Upper lobe of left lung (tissue), 6 donors: ENCODE results near the gene IL7R. TPM values are rescaled to one million over a fixed set of nuclear protein-coding genes. Genes with fewer than 3 reads are reported as not detected.

ENCODE experiments used
- ATAC-seq, 2 donors: fragments of 200-7000 bp; cut with Tn5 transposase; one replicate each; pipeline ENCODE4 v1.9.1; 2022; ENCODE audit warnings: mild to moderate bottlenecking in 2 of 2, moderate library complexity in 2 of 2; ENCODE audit not compliant: low FRiP score in 2 of 2
- DNase-seq, 2 donors: peaks; one replicate each; pipeline ENCODE4 v3.0.0-alpha.2; 2019 to 2020
- H3K27ac ChIP-seq, 4 donors: fragments of 200-600 bp; sonication (generic); one replicate each; pipeline ENCODE4 v1.5.1; 2016 to 2019
- H3K27me3 ChIP-seq, 4 donors: fragments of 200-600 bp; sonication (generic); one replicate each; pipeline ENCODE4 v1.5.1; 2017 to 2019
- H3K36me3 ChIP-seq, 4 donors: fragments of 200-600 bp; sonication (generic); one replicate each; pipeline ENCODE4 v1.5.1; 2016 to 2019
- H3K4me1 ChIP-seq, 4 donors: fragments of 200-600 bp; sonication (generic); one replicate each; pipeline ENCODE4 v1.5.1; 2018 to 2019
- H3K4me3 ChIP-seq, 4 donors: fragments of 200-600 bp; sonication (generic); one replicate each; pipeline ENCODE4 v1.5.1; 2017 to 2019; ENCODE audit warnings: mild to moderate bottlenecking in 2 of 4, moderate library complexity in 1 of 4
- H3K9me3 ChIP-seq, 4 donors: fragments of 200-600 bp; sonication (generic); one replicate each; pipeline ENCODE4 v1.5.1; 2018 to 2019
- CTCF ChIP-seq, 6 experiments: fragments of 450-650 bp in 4 of 6; fragments of 200-600 bp in 2 of 6; sonication (generic) in 2 of 6; IDR thresholded peaks; one replicate each; pipeline ENCODE4 v1.5.1; 2016 to 2019; ENCODE audit warnings: antibody characterized with exemption in 6 of 6
- EP300 ChIP-seq, 4 donors: sonication (generic); formaldehyde crosslinking; IDR thresholded peaks; one replicate each; pipeline ENCODE4 v1.5.1; 2017; ENCODE audit warnings: antibody characterized with exemption in 4 of 4, control low read depth in 2 of 4
- POLR2A ChIP-seq, 4 donors: fragments of 450-650 bp; IDR thresholded peaks; one replicate each; pipeline ENCODE4 v1.5.1; 2016 to 2017; ENCODE audit warnings: antibody characterized with exemption in 4 of 4, mild to moderate bottlenecking in 2 of 4
- POLR2AphosphoS5 ChIP-seq, 2 donors: sonication (generic); formaldehyde crosslinking; IDR thresholded peaks; one replicate each; pipeline ENCODE4 v1.5.1; 2017; ENCODE audit warnings: antibody characterized with exemption in 2 of 2
- WGBS, 2 donors: methylation state at CpG; one replicate each; pipeline ENCODE4 v1.1.5; 2017 to 2018; 5-methylcytosine and 5-hydroxymethylcytosine counted together
- total RNA-seq, 6 donors: library from RNA; depleted of rRNA in 4 of 6; stranded (reverse); fragments of >200 nt in 4 of 6; gene quantifications; one replicate each; pipeline versions ENCODE4 v1.1.0 to v1.2.1, GENCODE V29; 2016 to 2021
- donor health status: DM: no; HTN: no; CAD: no; lungs with moderate emphysema.
- donor health status: DM: no; HTN: yes; CAD: no; lungs with severe emphysema.

IL7R gene
- total RNA-seq, 6 donors from 2014 or later, result 86.8 to 139 (median 94.7) TPM

GRCh38 chr5:35876922-35877321, 20.2 kb downstream of the IL7R start:
- Histone ChIP-seq H3K4me1 (peaks cover 0 to 10% (median 0%) of the 10 kb centered on the region in 4 donors), H3K27ac (peak overlapping the region in 1 of 4 donors; percentile 45), H3K27me3 (no peaks in the 10 kb centered on the region), H3K4me3 (no peak overlapping the region), H3K9me3 (no peaks in the 10 kb centered on the region), H3K36me3 (peaks cover 0 to 44% (median 1%) of the 10 kb centered on the region in 4 donors)
- TF ChIP-seq EP300 (IDR thresholded peaks at IDR 0.05), result no peak
- TF ChIP-seq POLR2AphosphoS5 (IDR thresholded peaks at IDR 0.05), result no peak
- no peak for TF ChIP-seq POLR2A (IDR thresholded peaks at IDR 0.05)
- no peak for DNase-seq
- no peak for ATAC-seq
- 39% methylated on average over 3 of the region's 3 CpGs for WGBS, 2 donors

GRCh38 chr5:35877655-35878054, 21.0 kb downstream of the IL7R start:
- ATAC-seq, result no peak
- peak overlapping the region in 1 of 4 donors; percentile 45 for H3K27ac ChIP-seq
- TF ChIP-seq POLR2AphosphoS5 (IDR thresholded peaks at IDR 0.05), result no peak
- TF ChIP-seq CTCF (IDR thresholded peaks at IDR 0.05), result no peak
- no peak for TF ChIP-seq POLR2A (IDR thresholded peaks at IDR 0.05)
- TF ChIP-seq EP300 (IDR thresholded peaks at IDR 0.05), result no peak

GRCh38 chr5:35878079-35878478, 21.4 kb downstream of the IL7R start:
- peaks cover 0 to 10% (median 0%) of the 10 kb centered on the region in 4 donors for H3K4me1 ChIP-seq
- DNase-seq (no peak), ATAC-seq (no peak)
- peaks cover 0 to 34% (median 1%) of the 10 kb centered on the region in 4 donors for H3K36me3 ChIP-seq
- no peak overlapping the region for H3K4me3 ChIP-seq
- H3K27me3 ChIP-seq, result no peaks in the 10 kb centered on the region
- no peak overlapping the region for H3K27ac ChIP-seq
- H3K9me3 ChIP-seq, result no peaks in the 10 kb centered on the region
- TF ChIP-seq POLR2A (IDR thresholded peaks at IDR 0.05), result no peak
- TF ChIP-seq CTCF (IDR thresholded peaks at IDR 0.05), result no peak
- no peak for TF ChIP-seq EP300 (IDR thresholded peaks at IDR 0.05)
- TF ChIP-seq POLR2AphosphoS5 (IDR thresholded peaks at IDR 0.05), result no peak

More at GRCh38 chr5:35877655-35878054, 21.0 kb downstream of the IL7R start:
- Histone ChIP-seq H3K36me3 (peaks cover 0 to 37% (median 1%) of the 10 kb centered on the region in 4 donors), H3K4me3 (no peak overlapping the region), H3K9me3 (no peaks in the 10 kb centered on the region), H3K4me1 (peaks cover 0 to 10% (median 0%) of the 10 kb centered on the region in 4 donors), H3K27me3 (no peaks in the 10 kb centered on the region)
- DNase-seq, result no peak
- WGBS, 2 donors, result 97 to 98% methylated on average over 2 of the region's 2 CpGs

- TF ChIP-seq POLR2A (IDR thresholded peaks at IDR 0.05), result no peak
- TF ChIP-seq POLR2AphosphoS5 (IDR thresholded peaks at IDR 0.05), result no peak
- TF ChIP-seq CTCF (IDR thresholded peaks at IDR 0.05), result no peak
- no peak for TF ChIP-seq EP300 (IDR thresholded peaks at IDR 0.05)
- Histone ChIP-seq H3K27ac (no peak overlapping the region), H3K36me3 (peaks cover 0 to 26% (median 1%) of the 10 kb centered on the region in 4 donors), H3K27me3 (no peaks in the 10 kb centered on the region), H3K4me1 (peaks cover 0 to 10% (median 4%) of the 10 kb centered on the region in 4 donors), H3K4me3 (no peak overlapping the region), H3K9me3 (no peaks in the 10 kb centered on the region)
- DNase-seq, result no peak
- no peak for ATAC-seq
- 85 to 89% methylated on average over 2 of the region's 2 CpGs for WGBS, 2 donors
Measured at GRCh38 chr5:35879096-35879495, 22.4 kb downstream of the IL7R start.

GRCh38 chr5:35879649-35880048, 23.0 kb downstream of the IL7R start:
- DNase-seq (no peak), ATAC-seq (no peak)
- H3K4me1 ChIP-seq, result peaks cover 0 to 10% (median 4%) of the 10 kb centered on the region in 4 donors
- H3K27ac ChIP-seq, result no peak overlapping the region
- H3K27me3 ChIP-seq, result no peaks in the 10 kb centered on the region
- H3K36me3 ChIP-seq, result peaks cover 0 to 26% (median 1%) of the 10 kb centered on the region in 4 donors
- no peaks in the 10 kb centered on the region for H3K9me3 ChIP-seq
- TF ChIP-seq CTCF (IDR thresholded peaks at IDR 0.05) (no peak), EP300 (IDR thresholded peaks at IDR 0.05) (no peak), POLR2A (IDR thresholded peaks at IDR 0.05) (no peak), POLR2AphosphoS5 (IDR thresholded peaks at IDR 0.05) (no peak)
- H3K4me3 ChIP-seq, result no peak overlapping the region
